HCT116 (cell line): ENCODE measurements around the gene HSD17B12.

ENCODE experiments used
- FOSL1 ChIP-seq: IDR thresholded peaks from 2 replicates; pipeline ENCODE4 v1.6.1; 2012; ENCODE audit warnings: low read depth
- POLR2A ChIP-seq: IDR thresholded peaks from 2 replicates; pipeline ENCODE4 v1.7.0; 2011; ENCODE audit warnings: borderline replicate concordance; ENCODE audit not compliant: insufficient read depth, insufficient read length; ENCODE audit errors: extremely low read depth
- RAD21 ChIP-seq: IDR thresholded peaks from 2 replicates; pipeline ENCODE4 v1.6.1; 2012; ENCODE audit warnings: low read depth, mild to moderate bottlenecking
- SIN3A ChIP-seq: IDR thresholded peaks from 2 replicates; pipeline ENCODE4 v1.6.1; 2012; ENCODE audit warnings: low read depth
- TF ChIP-seq, protein P1 (sequence below), 3 experiments: fragments of 200-600 bp in 1 of 3; sonication (generic) in 1 of 3; IDR thresholded peaks in 2 of 3; conservative IDR thresholded peaks in 1 of 3; 2 replicates each; pipeline ENCODE4 v1.5.1; 2012 to 2017; ENCODE audit warnings: low read depth in 2 of 3, low read length in 2 of 3, antibody characterized with exemption in 1 of 3, borderline replicate concordance in 1 of 3, control low read depth in 1 of 3, mild to moderate bottlenecking in 1 of 3, mixed read lengths in 1 of 3, mixed run types in 1 of 3, moderate library complexity in 1 of 3; ENCODE audit not compliant: insufficient read depth in 1 of 3

DNA sequence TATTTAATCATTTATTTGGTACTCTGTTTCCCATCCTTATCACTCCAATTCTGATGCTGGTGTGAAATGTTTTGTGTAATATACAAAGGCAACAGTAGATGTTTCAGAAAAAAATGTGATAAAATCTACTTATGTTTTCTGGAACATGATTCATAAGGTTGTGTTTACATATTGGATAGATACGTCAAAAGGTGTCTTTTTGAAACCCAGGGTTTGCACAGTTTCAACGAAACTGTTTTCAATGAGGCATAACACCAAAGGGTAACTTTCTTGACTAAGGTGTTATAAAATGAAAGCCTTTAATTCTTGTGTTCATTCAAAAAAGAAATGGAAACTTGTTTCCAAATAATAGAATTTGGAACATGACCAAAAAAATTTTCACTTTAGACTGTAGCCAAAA, 33.8 kb upstream of the HSD17B12 start:
- TF ChIP-seq, protein P1, sequence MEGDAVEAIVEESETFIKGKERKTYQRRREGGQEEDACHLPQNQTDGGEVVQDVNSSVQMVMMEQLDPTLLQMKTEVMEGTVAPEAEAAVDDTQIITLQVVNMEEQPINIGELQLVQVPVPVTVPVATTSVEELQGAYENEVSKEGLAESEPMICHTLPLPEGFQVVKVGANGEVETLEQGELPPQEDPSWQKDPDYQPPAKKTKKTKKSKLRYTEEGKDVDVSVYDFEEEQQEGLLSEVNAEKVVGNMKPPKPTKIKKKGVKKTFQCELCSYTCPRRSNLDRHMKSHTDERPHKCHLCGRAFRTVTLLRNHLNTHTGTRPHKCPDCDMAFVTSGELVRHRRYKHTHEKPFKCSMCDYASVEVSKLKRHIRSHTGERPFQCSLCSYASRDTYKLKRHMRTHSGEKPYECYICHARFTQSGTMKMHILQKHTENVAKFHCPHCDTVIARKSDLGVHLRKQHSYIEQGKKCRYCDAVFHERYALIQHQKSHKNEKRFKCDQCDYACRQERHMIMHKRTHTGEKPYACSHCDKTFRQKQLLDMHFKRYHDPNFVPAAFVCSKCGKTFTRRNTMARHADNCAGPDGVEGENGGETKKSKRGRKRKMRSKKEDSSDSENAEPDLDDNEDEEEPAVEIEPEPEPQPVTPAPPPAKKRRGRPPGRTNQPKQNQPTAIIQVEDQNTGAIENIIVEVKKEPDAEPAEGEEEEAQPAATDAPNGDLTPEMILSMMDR (IDR thresholded peaks at IDR 0.05 in 2 of 3, conservative IDR thresholded peaks at IDR 0.05 in 1 of 3; ENCODE audit: borderline replicate concordance in 1 of 3, insufficient read depth in 1 of 3, low read depth in 2 of 3, low read length in 2 of 3): no peak
- TF ChIP-seq RAD21: no peak
- no peak for TF ChIP-seq POLR2A
- TF ChIP-seq SIN3A: no peak
- TF ChIP-seq FOSL1: no peak
